Activated CD4-positive, alpha-beta T cell treated with anti-CD3 and anti-CD28 coated beads, Interleukin-2, amount 50 U/mL, for 1 hour (primary cell): ENCODE results near the gene SPATA9.

Source experiments
- DNase-seq: peaks from one replicate; pipeline ENCODE4 v3.0.0-alpha.2; 2020

SPATA9 gene

GRCh38 chr5:95613514-95613913 lies 69.3 kb downstream of the SPATA9 start:
- DNase-seq, result no peak

GRCh38 chr5:95611396-95611795 lies 71.4 kb downstream of the SPATA9 start:
- no peak for DNase-seq

GRCh38 chr5:95610546-95610945 lies 72.2 kb downstream of the SPATA9 start:
- no peak for DNase-seq

GRCh38 chr5:95609711-95610110 lies 73.1 kb downstream of the SPATA9 start:
- no peak for DNase-seq
